Measurements from ENCODE around the gene NDUFA13. TPM values are rescaled to one million over a fixed set of nuclear protein-coding genes. Genes with fewer than 3 reads are reported as not detected.
A peak's percentile ranks its signal among the peaks of the same experiment; 100 is the strongest.

The NDUFA13 gene
- total RNA-seq, 1 experiment from 2014 or later: 339 TPM

- Histone ChIP-seq H3K9ac (ENCODE audit: low read length) (no peak overlapping the region), H3K27ac (ENCODE audit: low read depth, low read length) (peak overlapping the region; percentile 35; the same call in 1 of the 2 replicates), H4K20me1 (ENCODE audit: insufficient read depth) (no peaks in the 10 kb centered on the region), H3K9me2 (ENCODE audit: insufficient read depth) (no peaks in the 10 kb centered on the region), H3K27me3 (ENCODE audit: insufficient read depth, low read length) (no peaks in the 10 kb centered on the region), H3K4me1 (ENCODE audit: control insufficient read depth in 1 of 2, insufficient read depth in 2 of 2, low read length in 2 of 2) (peaks cover 12 to 34% of the 10 kb centered on the region in 2 experiments), H3K79me2 (ENCODE audit: insufficient read depth, low read length) (no peaks in the 10 kb centered on the region), H3K9me3 (ENCODE audit: control insufficient read depth in 1 of 2, insufficient read depth in 1 of 2, low read depth in 1 of 2, low read length in 2 of 2) (no peaks in the 10 kb centered on the region), H2AFZ (ENCODE audit: low read depth, low read length, poor library complexity, severe bottlenecking) (no peak overlapping the region), H3K4me2 (ENCODE audit: low read length) (peak overlapping the region; percentile 99), H3K36me3 (ENCODE audit: control insufficient read depth in 1 of 2, insufficient read depth in 2 of 2, low read length in 2 of 2) (no peaks in the 10 kb centered on the region), H3K4me3 (replicated peaks in 1 of 2; ENCODE audit: low read depth in 1 of 2, low read length in 2 of 2) (no peak overlapping the region)
- ChIA-PET RAD21 (ENCODE audit: low non-redundant PET in 1 of 2, low total read pairs in 2 of 2, uncharacterized antibody in 2 of 2, unreplicated experiment in 2 of 2) (interaction anchor here in 1 of 2 experiments (0.6 to 1.0 kb wide), 3 partner anchors 9 to 25 kb away, joined by 3 to 4 read pairs (median 4); partner anchors contain the start of gene NDUFA13), CTCF (interaction anchor here (0.6 to 2.8 kb wide), 2 partner anchors 9 to 12 kb away, joined by 9 to 52 read pairs; no protein-coding TSS in a partner anchor), POLR2A (interaction anchor here (0.6 to 1.3 kb wide), 6 partner anchors 11 to 1520 kb away, joined by 3 to 4 read pairs (median 3); partner anchors contain the start of gene ATP13A1)
- ATAC-seq: no peak
- intact Hi-C loops (cut with micrococcal nuclease): loop anchor here (10.0 kb wide), 1 partner anchor 233 kb away; no protein-coding TSS in a partner anchor
- DNase-seq (ENCODE audit: low read depth, low spot score): no peak
- TF ChIP-seq ZBTB33 (IDR thresholded peaks at IDR 0.05; ENCODE audit: extremely low read depth, insufficient replicate concordance, low read length) (no peak), CBX3 (IDR thresholded peaks at IDR 0.05; ENCODE audit: low read depth) (no peak)
- no TSS peak for BruUV-seq (replicated peaks)
These were observed 25.6 kb downstream of the NDUFA13 start for GRCh38 chr19:19541616-19542015.

GRCh38 chr19:19542507-19542906, 26.5 kb downstream of the NDUFA13 start:
- intact Hi-C loops (cut with micrococcal nuclease): loop anchor here (10.0 kb wide), 1 partner anchor 232 kb away; no protein-coding TSS in a partner anchor
- Histone ChIP-seq H4K20me1 (ENCODE audit: insufficient read depth) (no peaks in the 10 kb centered on the region), H3K27me3 (ENCODE audit: insufficient read depth, low read length) (no peaks in the 10 kb centered on the region), H3K9me3 (ENCODE audit: control insufficient read depth in 1 of 2, insufficient read depth in 1 of 2, low read depth in 1 of 2, low read length in 2 of 2) (no peaks in the 10 kb centered on the region), H3K79me2 (ENCODE audit: insufficient read depth, low read length) (no peaks in the 10 kb centered on the region), H3K36me3 (ENCODE audit: control insufficient read depth in 1 of 2, insufficient read depth in 2 of 2, low read length in 2 of 2) (no peaks in the 10 kb centered on the region), H3K27ac (ENCODE audit: low read depth, low read length) (no peak overlapping the region), H2AFZ (ENCODE audit: low read depth, low read length, poor library complexity, severe bottlenecking) (no peak overlapping the region), H3K9ac (ENCODE audit: low read length) (no peak overlapping the region), H3K9me2 (ENCODE audit: insufficient read depth) (no peaks in the 10 kb centered on the region), H3K4me2 (ENCODE audit: low read length) (no peak overlapping the region), H3K4me3 (replicated peaks in 1 of 2; ENCODE audit: low read depth in 1 of 2, low read length in 2 of 2) (no peak overlapping the region), H3K4me1 (ENCODE audit: control insufficient read depth in 1 of 2, insufficient read depth in 2 of 2, low read length in 2 of 2) (peaks cover 12 to 34% of the 10 kb centered on the region in 2 experiments)
- no peak for ATAC-seq
- no TSS peak for BruUV-seq (replicated peaks)
- ChIA-PET POLR2A (no interaction called here), RAD21 (ENCODE audit: low non-redundant PET in 1 of 2, low total read pairs in 2 of 2, uncharacterized antibody in 2 of 2, unreplicated experiment in 2 of 2) (no interaction called here), CTCF (no interaction called here)
- DNase-seq (ENCODE audit: low read depth, low spot score): no peak
- TF ChIP-seq POLR2A (IDR thresholded peaks at IDR 0.05; ENCODE audit: borderline replicate concordance, extremely low read depth, insufficient read depth, insufficient read length) (no peak), CEBPB (IDR thresholded peaks at IDR 0.05; ENCODE audit: low read depth) (no peak), REST (IDR thresholded peaks at IDR 0.05; ENCODE audit: low read depth) (no peak), ELF1 (IDR thresholded peaks at IDR 0.05; ENCODE audit: borderline replicate concordance, low read depth) (no peak), RAD21 (IDR thresholded peaks at IDR 0.05; ENCODE audit: low read depth) (no peak), ZNF274 (IDR thresholded peaks at IDR 0.05; ENCODE audit: low read depth, low read length) (no peak), EZH2phosphoT487 (IDR thresholded peaks at IDR 0.05; ENCODE audit: borderline replicate concordance) (no peak), FOSL1 (IDR thresholded peaks at IDR 0.05; ENCODE audit: low read depth) (no peak), SRF (IDR thresholded peaks at IDR 0.05; ENCODE audit: low read depth) (no peak), ATF3 (IDR thresholded peaks at IDR 0.05) (no peak)

Data from HCT116 (cell line).